DOHH2 (cell line): ENCODE results near the gene CETP.
A peak's percentile ranks its signal among the peaks of the same experiment; 100 is the strongest.
"Not testable (repeated sequence)": the region's sequence is repeated elsewhere in the genome, so short reads cannot be mapped to it uniquely, and the experiment has no call there.

ENCODE experiments used
- H3F3A ChIP-seq: fragments of 200-600 bp; sonication (generic), shearing (Covaris generic); 2 replicates; pipeline ENCODE4 v1.6.0; 2016; ENCODE audit warnings: antibody characterized with exemption, mild to moderate bottlenecking; ENCODE audit not compliant: control insufficient read depth, insufficient read depth
- H3K27ac ChIP-seq: fragments of 200-600 bp; sonication (generic); 2 replicates; pipeline ENCODE4 v1.5.1; 2014; ENCODE audit warnings: low read depth, mild to moderate bottlenecking, low read length, moderate library complexity
- H3K27me3 ChIP-seq: fragments of 200-600 bp; sonication (generic); 2 replicates; pipeline ENCODE4 v1.6.1; 2014; ENCODE audit warnings: mild to moderate bottlenecking, low read length, mixed read lengths; ENCODE audit not compliant: control insufficient read depth
- H3K36me3 ChIP-seq: fragments of 200-600 bp; sonication (generic); 2 replicates; pipeline ENCODE4 v1.6.1; 2014; ENCODE audit warnings: mild to moderate bottlenecking, low read length, moderate library complexity, mixed read lengths; ENCODE audit not compliant: control insufficient read depth
- H3K4me1 ChIP-seq: fragments of 200-600 bp; sonication (generic); 2 replicates; pipeline ENCODE4 v1.6.1; 2014; ENCODE audit warnings: mild to moderate bottlenecking, low read length, mixed read lengths; ENCODE audit not compliant: control insufficient read depth
- H3K4me2 ChIP-seq: fragments of 200-600 bp; sonication (generic); 2 replicates; pipeline ENCODE4 v1.6.0; 2014; ENCODE audit warnings: mild to moderate bottlenecking, low read length, moderate library complexity
- H3K4me3 ChIP-seq: fragments of 200-600 bp; sonication (generic); 2 replicates; pipeline ENCODE4 v1.5.1; 2014; ENCODE audit warnings: mild to moderate bottlenecking, low read length, mixed read lengths
- H3K79me2 ChIP-seq: fragments of 200-600 bp; sonication (generic); 2 replicates; pipeline ENCODE4 v1.6.1; 2014; ENCODE audit warnings: mild to moderate bottlenecking, low read length, mixed read lengths; ENCODE audit not compliant: control insufficient read depth
- H3K9me2 ChIP-seq: fragments of 200-600 bp; sonication (generic); replicated peaks from 2 replicates; pipeline ENCODE4 v1.6.1; 2014; ENCODE audit warnings: mild to moderate bottlenecking, low read length, mixed read lengths; ENCODE audit not compliant: control insufficient read depth
- H3K9me3 ChIP-seq: fragments of 200-600 bp; sonication (generic); 2 replicates; pipeline ENCODE4 v1.6.1; 2014; ENCODE audit warnings: antibody characterized with exemption, low read length, mixed read lengths; ENCODE audit not compliant: control insufficient read depth, insufficient read depth
- H4K20me1 ChIP-seq: fragments of 200-600 bp; sonication (generic); 2 replicates; pipeline ENCODE4 v1.6.0; 2014; ENCODE audit warnings: low read depth, mild to moderate bottlenecking, antibody characterized with exemption, low read length, moderate library complexity; ENCODE audit not compliant: control insufficient read depth, insufficient read depth
- EZH2phosphoT487 ChIP-seq: fragments of 200-600 bp; sonication (generic); IDR thresholded peaks from 2 replicates; pipeline ENCODE4 v1.6.1; 2017; ENCODE audit warnings: borderline replicate concordance, mild to moderate bottlenecking, antibody characterized with exemption, low read length, moderate library complexity, mixed read lengths
- TF ChIP-seq, protein P1 (sequence below): fragments of 200-600 bp; sonication (generic); IDR thresholded peaks from one replicate; pipeline ENCODE4 v1.5.1; 2014; ENCODE audit warnings: antibody characterized with exemption, mild to moderate bottlenecking, low read depth, low read length; ENCODE audit not compliant: poor library complexity, severe bottlenecking

Gene CETP

GRCh38 chr16:57003439-57004386 lies 42.0 kb downstream of the CETP start:
- Histone ChIP-seq H3K4me1 (peaks cover 50% of the 10 kb centered on the region), H3K27ac (no peak overlapping the region), H3K36me3 (no peaks in the 10 kb centered on the region), H3K79me2 (no peaks in the 10 kb centered on the region), H3K4me2 (peak overlapping the region; percentile 35), H3K9me3 (no peaks in the 10 kb centered on the region), H3F3A (peaks cover 15% of the 10 kb centered on the region; the same call in 1 of the 2 replicates), H3K27me3 (no peaks in the 10 kb centered on the region), H3K9me2 (no peaks in the 10 kb centered on the region), H4K20me1 (no peaks in the 10 kb centered on the region), H3K4me3 (no peak overlapping the region)
- no peak for TF ChIP-seq EZH2phosphoT487
- TF ChIP-seq, protein P1, sequence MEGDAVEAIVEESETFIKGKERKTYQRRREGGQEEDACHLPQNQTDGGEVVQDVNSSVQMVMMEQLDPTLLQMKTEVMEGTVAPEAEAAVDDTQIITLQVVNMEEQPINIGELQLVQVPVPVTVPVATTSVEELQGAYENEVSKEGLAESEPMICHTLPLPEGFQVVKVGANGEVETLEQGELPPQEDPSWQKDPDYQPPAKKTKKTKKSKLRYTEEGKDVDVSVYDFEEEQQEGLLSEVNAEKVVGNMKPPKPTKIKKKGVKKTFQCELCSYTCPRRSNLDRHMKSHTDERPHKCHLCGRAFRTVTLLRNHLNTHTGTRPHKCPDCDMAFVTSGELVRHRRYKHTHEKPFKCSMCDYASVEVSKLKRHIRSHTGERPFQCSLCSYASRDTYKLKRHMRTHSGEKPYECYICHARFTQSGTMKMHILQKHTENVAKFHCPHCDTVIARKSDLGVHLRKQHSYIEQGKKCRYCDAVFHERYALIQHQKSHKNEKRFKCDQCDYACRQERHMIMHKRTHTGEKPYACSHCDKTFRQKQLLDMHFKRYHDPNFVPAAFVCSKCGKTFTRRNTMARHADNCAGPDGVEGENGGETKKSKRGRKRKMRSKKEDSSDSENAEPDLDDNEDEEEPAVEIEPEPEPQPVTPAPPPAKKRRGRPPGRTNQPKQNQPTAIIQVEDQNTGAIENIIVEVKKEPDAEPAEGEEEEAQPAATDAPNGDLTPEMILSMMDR: no peak

DNA sequence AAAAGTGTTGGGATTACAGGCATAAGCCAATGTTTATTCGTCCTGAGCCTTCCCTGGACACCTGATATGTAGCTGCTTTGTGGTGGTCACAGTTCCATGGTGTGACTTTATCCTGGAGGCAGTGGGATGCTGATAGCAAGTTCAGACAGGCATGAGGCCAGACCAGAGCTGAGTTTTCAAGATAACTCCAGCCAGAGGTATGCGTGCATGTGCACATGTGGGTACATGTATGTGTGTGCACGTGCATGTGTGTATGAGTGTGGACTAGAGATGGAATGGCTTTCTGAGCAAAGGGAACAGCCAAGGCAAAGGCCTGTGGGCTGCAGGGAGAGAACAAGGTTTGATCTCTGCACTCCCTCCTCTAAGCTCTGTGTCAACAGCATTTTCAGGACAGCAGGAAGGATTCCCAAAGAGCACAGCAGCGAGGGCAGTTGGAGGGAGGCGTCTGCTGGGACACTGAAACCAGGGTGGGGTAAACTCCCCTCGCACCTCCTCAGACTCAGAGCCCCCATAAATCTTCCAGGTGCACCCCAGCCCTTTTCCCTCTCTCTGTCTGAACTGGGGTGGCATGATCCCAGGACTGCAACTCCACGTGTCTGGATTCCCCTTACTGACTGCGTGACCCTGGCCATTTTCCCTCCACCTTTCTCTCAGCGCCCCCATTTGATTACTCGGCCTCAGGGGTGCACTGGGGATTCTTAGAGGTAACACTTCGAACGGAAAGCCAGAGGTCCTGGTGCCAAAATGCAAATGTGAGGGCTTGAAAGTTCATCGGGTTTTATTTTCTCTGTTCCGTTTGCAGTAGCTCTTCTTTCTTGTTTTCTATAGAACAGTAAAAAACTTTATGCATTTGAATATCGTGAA lies 42.9 kb downstream of the CETP start:
- Histone ChIP-seq H3K36me3 (no peaks in the 10 kb centered on the region), H3K4me1 (peaks cover 51% of the 10 kb centered on the region), H4K20me1 (no peaks in the 10 kb centered on the region), H3K27me3 (no peaks in the 10 kb centered on the region), H3K9me2 (no peaks in the 10 kb centered on the region), H3K79me2 (no peaks in the 10 kb centered on the region), H3K9me3 (no peaks in the 10 kb centered on the region), H3K4me2 (peak overlapping the region; percentile 35; the same call in 1 of the 2 replicates), H3F3A (peaks cover 13% of the 10 kb centered on the region; the same call in 1 of the 2 replicates), H3K27ac (no peak overlapping the region), H3K4me3 (0 out of 2 replicates have a peak overlapping the region, but pooled peaks have one; percentile 16)
- no peak for TF ChIP-seq EZH2phosphoT487
- TF ChIP-seq, protein P1: no peak

DNA sequence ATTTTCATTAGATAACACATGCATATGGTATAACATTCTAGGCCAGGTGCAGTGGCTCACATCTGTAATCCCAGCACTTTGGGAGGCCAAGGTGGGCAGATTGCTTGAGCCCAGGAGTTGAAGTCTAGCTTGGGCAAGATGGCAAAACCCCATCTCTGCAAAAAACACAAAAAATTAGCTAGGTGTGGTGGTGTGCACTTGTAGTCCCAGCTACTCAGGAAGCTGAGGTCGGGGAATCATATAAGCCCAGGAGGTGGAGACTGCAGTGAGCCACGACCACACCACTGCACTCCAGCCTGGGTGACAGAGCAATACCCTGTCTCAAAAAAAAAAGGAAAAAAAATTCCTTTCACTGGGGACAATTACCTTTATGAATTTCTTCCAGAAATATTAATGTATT lies 43.8 kb downstream of the CETP start:
- peaks cover 60% of the 10 kb centered on the region for H3K4me1 ChIP-seq
- H3K4me3 ChIP-seq, H3K27ac ChIP-seq, H3K9me2 ChIP-seq, H3K79me2 ChIP-seq, H4K20me1 ChIP-seq, H3K36me3 ChIP-seq, H3K27me3 ChIP-seq, H3K9me3 ChIP-seq: not testable (repeated sequence)
- H3F3A ChIP-seq: peaks cover 13% of the 10 kb centered on the region; the same call in 1 of the 2 replicates
- H3K4me2 ChIP-seq: 0 out of 2 replicates have a peak overlapping the region, but pooled peaks have one; percentile 8
